AG10803 (cell line): ENCODE measurements around the gene ZNF804A.
A peak's percentile ranks its signal among the peaks of the same experiment; 100 is the strongest.

Experiments used
- DNase-seq: peaks from one replicate; pipeline ENCODE4 v3.0.0; 2010; ENCODE audit warnings: low read depth
- H3K4me3 ChIP-seq: 2 replicates; pipeline ENCODE4 v1.5.1; 2011; ENCODE audit warnings: mild to moderate bottlenecking, low read length, control low read depth
- CTCF ChIP-seq: conservative IDR thresholded peaks from 2 replicates; pipeline ENCODE4 v1.5.1; 2011; ENCODE audit warnings: mild to moderate bottlenecking, low read length, control low read depth, inconsistent platforms

ZNF804A gene

GRCh38 chr2:184637781-184638180 is 39.5 kb downstream of the ZNF804A start:
- no peak overlapping the region for H3K4me3 ChIP-seq
- TF ChIP-seq CTCF = no peak
- no peak for DNase-seq

GRCh38 chr2:184644685-184645084 is 46.4 kb downstream of the ZNF804A start:
- 0 out of 2 replicates have a peak, but pooled peaks have one; percentile 3 for TF ChIP-seq CTCF
- no peak for DNase-seq
- no peak overlapping the region for H3K4me3 ChIP-seq

- TF ChIP-seq CTCF = no peak
- DNase-seq = peak; percentile 70
- no peak overlapping the region for H3K4me3 ChIP-seq
Observed at GRCh38 chr2:184646177-184646576, 47.8 kb downstream of the ZNF804A start.

GRCh38 chr2:184646593-184646992 is 48.3 kb downstream of the ZNF804A start:
- no peak overlapping the region for H3K4me3 ChIP-seq
- TF ChIP-seq CTCF = no peak
- DNase-seq = no peak

GRCh38 chr2:184654945-184655344 is 56.6 kb downstream of the ZNF804A start:
- DNase-seq = peak; percentile 58
- no peak overlapping the region for H3K4me3 ChIP-seq
- TF ChIP-seq CTCF = no peak

GRCh38 chr2:184677171-184677570 is 78.8 kb downstream of the ZNF804A start:
- DNase-seq = no peak
- H3K4me3 ChIP-seq = no peak overlapping the region

More at GRCh38 chr2:184677171-184677570, 78.8 kb downstream of the ZNF804A start:
- TF ChIP-seq CTCF = no peak
